H9 (cell line): ENCODE data around the gene IDE. TPM values are rescaled to one million over a fixed set of nuclear protein-coding genes. Genes with fewer than 3 reads are reported as not detected.

Source experiments
- DNase-seq: peaks from one replicate; pipeline ENCODE4 v3.0.0-alpha.2; 2017
- H2AFZ ChIP-seq: one replicate; pipeline ENCODE4 v1.6.1; 2013; ENCODE audit warnings: mild to moderate bottlenecking, low read length, control low read depth, moderate library complexity
- H2AK5ac ChIP-seq: 2 replicates; pipeline ENCODE4 v1.6.1; 2013; ENCODE audit warnings: low read length, control low read depth, mixed read lengths; ENCODE audit not compliant: insufficient read length
- H2BK120ac ChIP-seq: one replicate; pipeline ENCODE4 v1.6.1; 2013; ENCODE audit warnings: low read depth, mild to moderate bottlenecking, low read length, control low read depth, inconsistent platforms; ENCODE audit not compliant: poor library complexity, severe bottlenecking
- H2BK12ac ChIP-seq: 2 replicates; pipeline ENCODE4 v1.6.1; 2013; ENCODE audit warnings: low read length, control low read depth, mixed read lengths, low read depth; ENCODE audit not compliant: insufficient read length
- H2BK15ac ChIP-seq: 2 replicates; pipeline ENCODE4 v1.6.1; 2013; ENCODE audit warnings: low read depth, low read length, control low read depth
- H2BK20ac ChIP-seq: one replicate; pipeline ENCODE4 v1.6.1; 2013; ENCODE audit warnings: low read depth, mild to moderate bottlenecking, low read length, control low read depth, inconsistent platforms; ENCODE audit not compliant: poor library complexity, severe bottlenecking
- H2BK5ac ChIP-seq: 2 replicates; pipeline ENCODE4 v1.6.1; 2013; ENCODE audit warnings: low read length, control low read depth, mixed read lengths; ENCODE audit not compliant: insufficient read length
- H3K14ac ChIP-seq: 2 replicates; pipeline ENCODE4 v1.6.1; 2013; ENCODE audit warnings: low read length, control low read depth; ENCODE audit not compliant: insufficient read depth
- H3K18ac ChIP-seq: 2 replicates; pipeline ENCODE4 v1.6.1; 2013; ENCODE audit warnings: low read depth, mild to moderate bottlenecking, mixed read lengths, low read length, control low read depth; ENCODE audit not compliant: insufficient read length
- H3K23ac ChIP-seq: 2 replicates; pipeline ENCODE4 v1.6.1; 2013; ENCODE audit warnings: low read length, control low read depth, mixed read lengths, low read depth; ENCODE audit not compliant: insufficient read length
- H3K23me2 ChIP-seq: 2 replicates; pipeline ENCODE4 v1.6.1; 2013; ENCODE audit warnings: low read depth, mild to moderate bottlenecking, mixed read lengths, low read length, control low read depth; ENCODE audit not compliant: insufficient read length, poor library complexity, severe bottlenecking
- H3K27ac ChIP-seq: 2 replicates; pipeline ENCODE4 v1.5.1; 2013; ENCODE audit warnings: low read length, control low read depth, mixed read lengths, low read depth; ENCODE audit not compliant: insufficient read length
- H3K27me3 ChIP-seq: 2 replicates; pipeline ENCODE4 v1.6.1; 2013; ENCODE audit warnings: low read length, control low read depth, inconsistent platforms; ENCODE audit not compliant: insufficient read depth
- H3K4ac ChIP-seq: 2 replicates; pipeline ENCODE4 v1.6.1; 2013; ENCODE audit warnings: low read depth, mild to moderate bottlenecking, control low read depth, inconsistent platforms, low read length, moderate library complexity
- H3K4me1 ChIP-seq: 2 replicates; pipeline ENCODE4 v1.6.1; 2013; ENCODE audit warnings: low read length, control low read depth, inconsistent platforms; ENCODE audit not compliant: insufficient read depth
- H3K4me2 ChIP-seq: 2 replicates; pipeline ENCODE4 v1.6.1; 2013; ENCODE audit warnings: low read length, control low read depth, mixed read lengths; ENCODE audit not compliant: insufficient read length, insufficient read depth
- H3K56ac ChIP-seq: 2 replicates; pipeline ENCODE4 v1.6.1; 2013; ENCODE audit warnings: low read depth, mild to moderate bottlenecking, mixed read lengths, low read length, control low read depth; ENCODE audit not compliant: insufficient read length
- H3K79me1 ChIP-seq: 2 replicates; pipeline ENCODE4 v1.6.1; 2013; ENCODE audit warnings: low read depth, mild to moderate bottlenecking, moderate library complexity, low read length, control low read depth, inconsistent platforms; ENCODE audit not compliant: insufficient read depth, poor library complexity, severe bottlenecking
- H3K79me2 ChIP-seq: 2 replicates; pipeline ENCODE4 v1.6.1; 2013; ENCODE audit warnings: low read length, control low read depth, inconsistent platforms; ENCODE audit not compliant: insufficient read depth
- H3K9ac ChIP-seq: 2 replicates; pipeline ENCODE4 v1.6.1; 2013; ENCODE audit warnings: low read length, control low read depth, mixed read lengths; ENCODE audit not compliant: insufficient read length; ENCODE audit errors: extremely low read depth
- H3K9me3 ChIP-seq: one replicate; pipeline ENCODE4 v1.6.1; 2013; ENCODE audit warnings: low read depth, low read length, inconsistent platforms; ENCODE audit not compliant: control insufficient read depth
- H3T11ph ChIP-seq: one replicate; pipeline ENCODE4 v1.6.1; 2013; ENCODE audit warnings: mild to moderate bottlenecking, low read length, control low read depth, inconsistent platforms
- H4K20me1 ChIP-seq: one replicate; pipeline ENCODE4 v1.6.1; 2013; ENCODE audit not compliant: control insufficient read depth, insufficient read length, insufficient read depth
- H4K5ac ChIP-seq: 2 replicates; pipeline ENCODE4 v1.6.1; 2013; ENCODE audit warnings: low read depth, mild to moderate bottlenecking, mixed read lengths, low read length, control low read depth; ENCODE audit not compliant: insufficient read length
- H4K8ac ChIP-seq: replicated peaks from 2 replicates; pipeline ENCODE4 v1.6.1; 2013; ENCODE audit warnings: low read length, control low read depth, mixed read lengths, low read depth; ENCODE audit not compliant: insufficient read length
- H4K91ac ChIP-seq: 2 replicates; pipeline ENCODE4 v1.6.1; 2013; ENCODE audit warnings: low read depth, mild to moderate bottlenecking, moderate library complexity, mixed read lengths, low read length, control low read depth; ENCODE audit not compliant: insufficient read length
- H3K27ac Mint-ChIP-seq, 3 experiments: 2 replicates in 2 of 3; 3 replicates in 1 of 3; pipeline ENCODE4 v1.8.0; 2020 to 2021; ENCODE audit warnings: mixed read lengths in 3 of 3, mild to moderate bottlenecking in 1 of 3, moderate library complexity in 1 of 3
- H3K27me3 Mint-ChIP-seq: 2 replicates; pipeline ENCODE4 v1.8.0; 2021; ENCODE audit warnings: low read depth, mild to moderate bottlenecking, moderate library complexity, mixed read lengths
- H3K36me3 Mint-ChIP-seq, 3 experiments: 2 replicates in 2 of 3; 3 replicates in 1 of 3; pipeline ENCODE4 v1.8.0; 2020 to 2021; ENCODE audit warnings: low read depth in 3 of 3, mixed read lengths in 3 of 3; ENCODE audit not compliant: insufficient read depth in 1 of 3
- H3K4me1 Mint-ChIP-seq, 2 experiments: 2 replicates each; pipeline ENCODE4 v1.8.0; 2020; ENCODE audit warnings: mixed read lengths in 2 of 2
- H3K4me3 Mint-ChIP-seq, 2 experiments: 2 replicates in 1 of 2; 3 replicates in 1 of 2; pipeline ENCODE4 v1.8.0; 2020 to 2021; ENCODE audit warnings: mild to moderate bottlenecking in 2 of 2, mixed read lengths in 2 of 2, moderate library complexity in 1 of 2
- H3K9me3 Mint-ChIP-seq, 2 experiments: 2 replicates in 1 of 2; 3 replicates in 1 of 2; pipeline ENCODE4 v1.8.0; 2020; ENCODE audit warnings: mild to moderate bottlenecking in 2 of 2, mixed read lengths in 2 of 2, moderate library complexity in 1 of 2
- CTCF ChIP-seq: fragments of 200-600 bp; sonication (generic); conservative IDR thresholded peaks from 3 replicates; pipeline ENCODE4 v1.8.0; 2021; ENCODE audit warnings: antibody characterized with exemption, mild to moderate bottlenecking
- WGBS: extraction: QIAGEN DNeasy Blood & Tissue Kit; methylation state at CpG from one replicate; pipeline ENCODE4 v1.1.7; 2013; ENCODE audit warnings: missing lambda C conversion rate, low lambda C conversion rate, mixed read lengths; ENCODE audit not compliant: insufficient read length; ENCODE audit errors: extremely low coverage; 5-methylcytosine and 5-hydroxymethylcytosine counted together
- total RNA-seq: library from RNA; stranded (reverse); gene quantifications from 2 replicates; pipeline ENCODE4 v1.2.1, GENCODE V29; 2021

Gene IDE
- total RNA-seq, 1 experiment from 2014 or later: 48.9 TPM

- Histone ChIP-seq H3K4me1 (no peaks in the 10 kb centered on the region), H3T11ph (no peak overlapping the region), H2BK120ac (no peak overlapping the region), H2BK5ac (no peak overlapping the region), H4K5ac (no peak overlapping the region), H3K18ac (no peak overlapping the region), H3K79me2 (no peaks in the 10 kb centered on the region), H4K8ac (no peak overlapping the region), H3K23me2 (peaks cover 4% of the 10 kb centered on the region), H2AK5ac (no peak overlapping the region), H3K9ac (no peak overlapping the region), H2AFZ (no peak overlapping the region), H4K20me1 (no peaks in the 10 kb centered on the region), H2BK12ac (no peak overlapping the region), H2BK20ac (no peak overlapping the region), H3K4ac (no peak overlapping the region), H4K91ac (no peak overlapping the region), H3K14ac (no peak overlapping the region), H3K27me3 (no peaks in the 10 kb centered on the region), H3K23ac (no peak overlapping the region), H3K4me2 (no peak overlapping the region), H3K79me1 (no peaks in the 10 kb centered on the region), H3K27ac (no peak overlapping the region), H2BK15ac (no peak overlapping the region), H3K9me3 (peaks cover 9% of the 10 kb centered on the region), H3K56ac (no peak overlapping the region)
- H3K27me3 Mint-ChIP-seq: peaks cover 5% of the 10 kb centered on the region
- H3K4me3 Mint-ChIP-seq: no peak overlapping the region
- no CpG with 5 or more reads among the region's 7 CpGs for WGBS
- DNase-seq: no peak
- H3K4me1 Mint-ChIP-seq: peaks cover 12 to 15% of the 10 kb centered on the region in 2 experiments
- H3K36me3 Mint-ChIP-seq: peaks cover 0 to 4% (median 0%) of the 10 kb centered on the region in 3 experiments; a peak in 5 of 7 replicates
- no peak for TF ChIP-seq CTCF
- no peak overlapping the region for H3K27ac Mint-ChIP-seq
- peaks cover 8 to 19% of the 10 kb centered on the region in 2 experiments for H3K9me3 Mint-ChIP-seq
These were observed 155.0 kb downstream of the IDE start for GRCh38 chr10:92418891-92419290.
